ENCODE data around the gene ANKRD44.

- no peak for TF ChIP-seq POLR2A (IDR thresholded peaks at IDR 0.05)
- TF ChIP-seq CTCF (IDR thresholded peaks at IDR 0.05), result no peak
Measured at GRCh38 chr2:197286805-197287595, 23.6 kb downstream of the ANKRD44 start.
